ENCODE measurements around the gene CACNA1B. TPM values are rescaled to one million over a fixed set of nuclear protein-coding genes. Genes with fewer than 3 reads are reported as not detected.

Gene CACNA1B
- total RNA-seq, 1 experiment from 2014 or later = not detected

Small RNA genes lying within 50 kb of the gene (small RNA-seq; reads per million reads assigned to genes)
- 0 reads per million in 2 experiments for gene AL591424.2
- 0 reads per million in 2 experiments for gene MIR602
